Kidney glomerular epithelial cell (primary cell): Measurements from ENCODE around the gene ZNF433.
A peak's percentile ranks its signal among the peaks of the same experiment; 100 is the strongest.

Source experiments
- DNase-seq: peaks from one replicate; lab custom pipeline; 2025; lab: John Stamatoyannopoulos, UW

The ZNF433 gene

DNA sequence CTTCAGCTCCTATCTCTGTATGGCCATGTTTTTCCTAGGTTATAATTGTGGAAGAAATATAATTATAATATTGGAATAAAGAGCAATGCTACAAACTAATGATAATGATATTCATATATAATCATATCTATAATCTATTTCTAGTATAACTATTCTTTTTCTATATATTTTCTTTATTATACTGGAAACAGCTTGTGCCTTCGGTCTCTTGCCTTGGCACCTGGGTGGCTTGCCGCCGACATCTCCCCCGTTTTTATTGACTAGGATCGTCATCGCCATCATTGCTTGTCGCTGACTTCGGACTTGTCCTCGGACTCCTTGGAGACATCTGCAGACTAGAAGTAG, 46.4 kb downstream of the ZNF433 start:
- no peak for DNase-seq

DNA sequence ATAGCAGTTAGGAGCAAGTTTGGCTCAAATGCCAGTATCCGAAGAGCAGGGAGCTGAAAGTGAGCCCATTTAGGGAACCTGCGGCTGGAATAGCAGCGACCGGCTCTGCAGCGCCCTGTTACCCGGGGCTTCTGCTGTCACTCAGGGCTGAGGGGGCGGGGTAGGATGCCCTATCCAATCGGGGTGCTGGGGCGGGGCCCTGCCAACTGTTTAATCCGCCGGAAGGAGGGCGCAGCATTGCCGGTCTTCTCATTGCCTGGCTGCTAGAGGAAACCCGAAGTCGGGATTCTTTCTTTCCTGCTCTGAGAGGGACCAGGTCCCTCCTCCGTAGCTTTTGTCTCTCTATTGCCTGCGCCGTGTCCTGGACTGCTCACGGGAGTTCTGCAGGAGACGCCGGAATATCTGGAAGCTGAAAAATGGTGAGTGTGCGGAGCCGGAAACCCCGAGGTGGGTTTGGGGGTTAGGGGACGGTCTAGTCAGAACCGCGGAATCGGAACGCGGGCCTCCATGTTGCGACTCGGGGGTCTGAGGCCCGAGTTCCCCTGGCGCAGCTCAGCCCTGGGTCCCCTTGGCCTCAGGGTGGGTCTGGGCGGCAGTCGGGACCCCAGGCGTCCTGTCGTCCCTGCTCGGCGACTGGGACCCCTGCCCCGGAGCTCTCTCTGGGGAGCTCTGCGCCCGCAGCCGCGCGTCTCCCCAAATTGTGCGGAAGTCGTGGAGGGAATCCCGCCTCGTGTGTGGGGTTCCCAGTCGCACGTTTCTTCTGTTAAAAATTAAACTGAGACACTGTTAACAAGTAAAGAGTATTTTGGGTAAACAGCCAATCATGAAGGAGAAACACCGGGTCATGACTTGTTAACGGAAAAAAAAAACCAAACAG, 47.8 kb downstream of the ZNF433 start:
- peak; percentile 83 for DNase-seq

GRCh38 chr19:11986754-11987153, 48.7 kb downstream of the ZNF433 start:
- no peak for DNase-seq

DNA sequence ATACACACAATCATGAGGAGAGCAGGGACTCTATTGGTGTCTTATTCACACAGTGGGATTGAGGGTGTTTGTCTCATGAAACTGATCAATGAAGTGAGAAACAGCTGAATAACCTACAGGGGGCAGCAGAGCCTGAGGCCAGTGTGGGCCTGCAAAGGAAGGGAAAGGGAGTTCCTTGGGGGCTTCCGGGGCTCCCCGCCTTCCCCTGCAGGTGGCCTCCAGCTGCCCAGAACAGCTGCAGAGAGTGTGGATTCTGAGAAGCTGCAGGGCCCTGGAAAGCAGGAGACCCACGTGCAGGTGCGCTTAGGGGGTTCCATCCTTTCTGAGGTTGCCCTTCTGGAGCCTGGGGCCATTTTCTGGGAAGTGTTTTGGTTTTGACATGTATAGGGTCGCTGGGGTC, 50.5 kb downstream of the ZNF433 start:
- DNase-seq = no peak

- no peak for DNase-seq
Measured at GRCh38 chr19:11982526-11982925, 53.0 kb downstream of the ZNF433 start.

DNA sequence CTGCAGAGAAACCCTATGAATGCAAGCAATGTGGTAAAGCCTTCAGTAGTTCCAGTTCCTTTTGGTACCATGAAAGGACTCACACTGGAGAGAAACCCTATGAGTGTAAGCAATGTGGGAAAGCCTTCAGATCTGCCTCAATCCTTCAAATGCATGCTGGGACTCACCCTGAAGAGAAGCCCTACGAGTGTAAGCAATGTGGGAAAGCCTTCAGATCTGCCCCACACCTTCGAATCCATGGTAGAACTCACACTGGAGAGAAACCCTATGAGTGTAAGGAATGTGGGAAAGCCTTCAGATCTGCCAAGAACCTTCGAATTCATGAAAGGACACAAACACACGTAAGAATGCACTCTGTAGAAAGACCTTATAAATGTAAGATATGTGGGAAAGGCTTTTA, 56.0 kb downstream of the ZNF433 start:
- no peak for DNase-seq

GRCh38 chr19:11978492-11979100, 56.9 kb downstream of the ZNF433 start:
- no peak for DNase-seq

DNA sequence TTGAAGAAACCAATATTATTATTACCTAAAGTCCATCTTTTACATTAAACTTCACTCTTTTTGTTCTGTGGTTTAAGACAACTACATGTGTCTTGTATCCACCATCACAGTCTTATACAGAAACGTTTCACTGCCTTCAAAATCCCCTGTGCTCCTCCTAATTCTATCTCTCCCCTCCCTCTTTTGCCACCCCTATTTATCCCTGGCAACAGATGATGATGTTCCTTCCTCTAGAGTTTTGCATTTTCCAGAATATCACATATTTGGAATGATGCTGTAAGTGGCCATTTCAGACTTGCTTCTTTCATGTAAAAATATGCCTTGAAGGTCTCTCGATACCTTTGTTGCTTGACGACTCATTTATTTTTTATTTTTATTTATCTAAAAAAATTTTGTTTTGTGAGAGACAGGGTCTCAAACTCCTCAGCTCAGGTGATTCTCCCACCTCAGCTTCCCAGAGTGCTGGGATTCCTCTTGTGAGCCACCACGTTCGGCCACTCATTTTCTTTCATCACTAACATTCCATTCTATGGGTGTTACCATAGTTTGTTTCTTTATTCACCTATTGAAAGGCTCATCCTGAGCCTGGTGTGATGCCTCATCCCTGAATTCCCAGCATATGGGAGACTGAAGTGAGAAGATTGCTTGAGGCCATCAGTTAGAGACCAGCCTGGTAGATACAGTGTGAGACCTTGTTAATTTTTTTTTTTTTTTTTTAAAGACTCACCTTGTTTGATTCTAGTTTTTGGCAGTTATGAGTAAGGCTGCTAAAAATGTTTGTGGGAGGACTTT, 62.3 kb downstream of the ZNF433 start:
- DNase-seq = no peak

DNA sequence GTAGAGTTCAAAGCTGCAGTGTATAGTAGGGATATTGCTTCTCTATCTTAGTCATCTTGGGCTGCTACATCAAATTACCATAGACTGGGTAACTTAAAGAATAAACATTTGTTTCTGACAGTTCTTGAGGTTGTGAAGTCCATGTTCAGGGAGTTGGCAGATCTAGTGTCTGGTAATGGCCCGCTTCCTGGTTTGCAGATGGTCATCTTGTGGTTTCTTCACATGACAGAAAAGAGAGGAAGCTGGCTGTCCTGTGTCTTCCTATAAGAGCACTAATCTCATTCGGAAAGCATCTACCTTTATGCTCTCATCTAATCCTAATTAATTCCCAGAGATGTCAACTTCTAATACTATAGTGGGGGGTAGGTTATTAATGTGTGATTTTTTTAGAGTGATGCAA, 64.4 kb downstream of the ZNF433 start:
- DNase-seq = no peak

DNA sequence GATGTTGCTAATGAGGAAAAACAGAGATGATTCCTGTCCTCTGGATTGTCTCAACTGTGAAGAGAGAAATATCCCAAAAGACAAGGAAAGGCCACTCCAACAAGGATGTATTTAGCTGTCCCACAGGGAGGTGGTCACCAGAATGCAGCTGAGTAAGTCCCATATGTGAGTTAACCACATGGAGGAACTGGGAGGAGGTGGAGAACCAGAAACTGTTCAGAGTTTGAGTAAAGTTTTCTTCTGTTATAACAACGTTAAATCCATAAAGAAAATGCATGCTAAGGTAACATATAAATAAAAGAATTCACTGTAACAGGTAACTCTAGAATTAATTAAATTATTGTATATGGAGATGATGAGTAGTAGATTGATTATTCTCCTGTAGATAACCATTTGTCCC, 65.3 kb downstream of the ZNF433 start:
- DNase-seq = no peak

- DNase-seq = peak; percentile 73
Measured at GRCh38 chr19:11964858-11965645, 70.4 kb downstream of the ZNF433 start, which contains the start of gene ZNF763. Gene ZNF763, plus strand, starts transcription at chr19:11965040. Its CDS starts 169 bp downstream, at chr19:11965209.
